Activated CD4-positive, alpha-beta T cell treated with anti-CD3 and anti-CD28 coated beads, Interleukin-10, Interleukin-2, amounts not matched to agents 100 ng/mL and 50 ng/mL, durations not matched to agents 16 hours and 8 hours (primary cell): ENCODE data around the gene OR1J1.

ENCODE experiments used
- DNase-seq: peaks from one replicate; pipeline ENCODE4 v3.0.0-alpha.2; 2020

Gene OR1J1

DNA sequence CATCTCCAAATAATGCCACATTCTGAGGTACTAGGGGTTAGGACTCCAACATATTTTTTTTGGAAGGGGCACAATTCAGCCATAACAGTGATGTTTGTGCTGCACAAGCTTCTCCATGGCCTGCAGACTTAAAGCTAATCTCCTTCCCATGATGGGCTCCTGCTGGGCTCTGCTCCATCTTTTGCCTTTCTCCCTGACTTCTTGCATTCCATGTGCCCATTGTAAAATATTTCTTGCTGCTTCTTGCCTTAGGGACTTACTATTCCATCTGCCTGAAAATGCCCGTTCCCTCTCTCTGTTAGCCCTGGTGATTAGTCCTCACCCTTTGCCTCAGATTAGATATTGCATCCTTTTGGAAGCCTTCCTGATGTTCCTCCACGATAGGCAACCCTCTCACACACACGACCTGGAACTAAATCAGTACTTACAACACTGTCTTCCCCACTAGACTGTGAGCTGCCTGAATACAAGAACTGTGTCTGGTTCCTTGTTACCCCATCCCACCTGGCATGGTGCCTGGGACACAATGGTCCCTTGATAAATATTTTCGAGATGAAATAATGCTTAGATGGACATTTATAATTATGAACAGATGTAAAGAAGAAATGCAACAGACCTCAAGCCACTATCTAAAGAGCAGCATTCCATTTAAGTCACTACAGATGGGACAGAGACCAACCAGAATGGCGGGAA, 33.5 kb downstream of the OR1J1 start:
- no peak for DNase-seq

DNA sequence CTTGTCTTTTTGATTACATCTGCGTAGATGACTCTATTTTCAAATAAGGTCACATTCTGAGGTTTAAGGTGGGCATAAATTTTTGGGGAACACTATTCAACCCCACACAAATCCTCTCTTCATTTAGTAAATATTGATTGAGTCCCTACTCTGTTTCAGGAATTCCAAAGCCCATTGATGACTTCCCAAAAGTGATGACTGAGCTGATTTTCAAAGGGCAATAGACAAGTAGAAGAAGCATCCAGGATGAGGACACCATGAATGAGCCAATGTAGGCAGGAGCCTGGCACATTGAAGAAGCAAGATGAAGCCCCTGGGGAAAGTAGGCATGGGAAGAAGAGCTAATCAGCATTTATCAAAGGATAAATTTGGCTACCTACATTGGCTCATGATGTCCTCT, 35.2 kb downstream of the OR1J1 start:
- DNase-seq: no peak
